Astrocyte of the cerebellum (primary cell): ENCODE measurements around the gene BCKDK.
"Not testable (repeated sequence)": the region's sequence is repeated elsewhere in the genome, so short reads cannot be mapped to it uniquely, and the experiment has no call there.

Experiments used
- DNase-seq: peaks from one replicate; pipeline ENCODE4 v3.0.0-alpha.2; 2011; ENCODE audit warnings: low read depth
- H3K4me3 ChIP-seq: 2 replicates; pipeline ENCODE4 v1.5.1; 2011; ENCODE audit warnings: mild to moderate bottlenecking, low read depth, low read length, moderate library complexity
- in situ Hi-C: cut with HindIII; loops from 2 replicates; pipeline ENCODE4 v1.10.0; 2017; ENCODE audit warnings: low sequenced_read_pairs
- TF ChIP-seq, protein P1 (sequence below): IDR thresholded peaks from 2 replicates; pipeline ENCODE4 v1.5.1; 2012; ENCODE audit warnings: low read length, low read depth, moderate library complexity, mild to moderate bottlenecking; ENCODE audit errors: missing control alignments

The BCKDK gene

DNA sequence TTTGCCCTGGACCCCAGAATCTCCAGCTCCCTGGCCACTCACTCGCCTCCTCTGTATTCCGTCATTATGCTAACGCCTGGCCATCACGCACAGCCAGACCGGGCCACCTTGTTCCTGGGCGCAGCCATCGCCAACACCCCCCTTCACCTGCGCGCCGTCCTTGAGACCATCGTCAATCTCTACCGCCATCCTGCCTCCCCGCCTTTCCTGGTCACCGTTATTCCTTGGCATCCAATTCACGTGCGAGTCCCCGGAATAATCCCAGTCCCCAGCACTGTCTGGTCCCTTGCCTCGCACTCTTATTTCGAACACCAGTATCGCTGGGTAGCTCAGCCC, 14.1 kb upstream of the BCKDK start:
- H3K4me3 ChIP-seq = peak overlapping the region; percentile 90
- TF ChIP-seq, protein P1, sequence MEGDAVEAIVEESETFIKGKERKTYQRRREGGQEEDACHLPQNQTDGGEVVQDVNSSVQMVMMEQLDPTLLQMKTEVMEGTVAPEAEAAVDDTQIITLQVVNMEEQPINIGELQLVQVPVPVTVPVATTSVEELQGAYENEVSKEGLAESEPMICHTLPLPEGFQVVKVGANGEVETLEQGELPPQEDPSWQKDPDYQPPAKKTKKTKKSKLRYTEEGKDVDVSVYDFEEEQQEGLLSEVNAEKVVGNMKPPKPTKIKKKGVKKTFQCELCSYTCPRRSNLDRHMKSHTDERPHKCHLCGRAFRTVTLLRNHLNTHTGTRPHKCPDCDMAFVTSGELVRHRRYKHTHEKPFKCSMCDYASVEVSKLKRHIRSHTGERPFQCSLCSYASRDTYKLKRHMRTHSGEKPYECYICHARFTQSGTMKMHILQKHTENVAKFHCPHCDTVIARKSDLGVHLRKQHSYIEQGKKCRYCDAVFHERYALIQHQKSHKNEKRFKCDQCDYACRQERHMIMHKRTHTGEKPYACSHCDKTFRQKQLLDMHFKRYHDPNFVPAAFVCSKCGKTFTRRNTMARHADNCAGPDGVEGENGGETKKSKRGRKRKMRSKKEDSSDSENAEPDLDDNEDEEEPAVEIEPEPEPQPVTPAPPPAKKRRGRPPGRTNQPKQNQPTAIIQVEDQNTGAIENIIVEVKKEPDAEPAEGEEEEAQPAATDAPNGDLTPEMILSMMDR = no peak
- no peak for DNase-seq
- in situ Hi-C loops = no loop called here

DNA sequence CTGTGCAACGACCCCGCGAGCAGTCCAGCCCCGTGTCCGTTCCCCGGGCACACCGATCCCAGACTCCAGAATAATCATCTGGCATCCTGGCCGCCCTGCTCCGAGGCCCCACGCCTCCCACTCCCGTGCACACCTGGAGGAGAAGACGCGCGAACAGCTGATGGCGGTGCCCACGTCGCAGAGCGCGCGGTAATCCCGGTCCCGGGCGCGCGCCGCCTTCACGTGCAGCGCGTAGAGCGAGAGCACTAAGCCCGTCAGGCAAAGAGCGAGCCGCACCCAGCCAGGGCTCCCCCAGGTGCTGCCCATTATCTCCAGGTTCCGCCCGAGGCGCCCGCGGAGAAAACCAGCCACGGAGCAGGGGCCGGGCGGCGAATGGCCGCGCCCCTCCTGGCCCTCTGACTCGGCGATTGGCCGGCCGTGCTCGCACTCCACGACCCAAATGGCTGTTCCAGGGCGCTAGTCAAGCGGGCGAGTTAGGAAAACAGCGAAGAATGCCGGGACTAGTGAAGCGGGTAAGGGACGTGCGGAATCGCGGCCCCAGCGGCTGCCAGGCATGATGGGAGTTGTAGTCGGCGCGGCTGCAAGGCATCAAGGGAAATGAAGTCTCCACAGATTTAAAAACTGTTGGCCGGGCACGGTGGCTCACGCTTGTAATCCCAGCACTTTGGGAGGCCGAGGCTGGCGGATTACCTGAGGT, 13.6 kb upstream of the BCKDK start, which contains the start of gene VKORC1:
VKORC1 (minus strand) TSS at position 374 of the 697 bp plus-strand sequence; CDS start at position 306, 68 bp downstream.
- in situ Hi-C loops = no loop called here
- H3K4me3 ChIP-seq = peak within 1 kb of the TSS; percentile 90
- peak; percentile 96 for DNase-seq
- TF ChIP-seq, protein P1 = no peak

DNA sequence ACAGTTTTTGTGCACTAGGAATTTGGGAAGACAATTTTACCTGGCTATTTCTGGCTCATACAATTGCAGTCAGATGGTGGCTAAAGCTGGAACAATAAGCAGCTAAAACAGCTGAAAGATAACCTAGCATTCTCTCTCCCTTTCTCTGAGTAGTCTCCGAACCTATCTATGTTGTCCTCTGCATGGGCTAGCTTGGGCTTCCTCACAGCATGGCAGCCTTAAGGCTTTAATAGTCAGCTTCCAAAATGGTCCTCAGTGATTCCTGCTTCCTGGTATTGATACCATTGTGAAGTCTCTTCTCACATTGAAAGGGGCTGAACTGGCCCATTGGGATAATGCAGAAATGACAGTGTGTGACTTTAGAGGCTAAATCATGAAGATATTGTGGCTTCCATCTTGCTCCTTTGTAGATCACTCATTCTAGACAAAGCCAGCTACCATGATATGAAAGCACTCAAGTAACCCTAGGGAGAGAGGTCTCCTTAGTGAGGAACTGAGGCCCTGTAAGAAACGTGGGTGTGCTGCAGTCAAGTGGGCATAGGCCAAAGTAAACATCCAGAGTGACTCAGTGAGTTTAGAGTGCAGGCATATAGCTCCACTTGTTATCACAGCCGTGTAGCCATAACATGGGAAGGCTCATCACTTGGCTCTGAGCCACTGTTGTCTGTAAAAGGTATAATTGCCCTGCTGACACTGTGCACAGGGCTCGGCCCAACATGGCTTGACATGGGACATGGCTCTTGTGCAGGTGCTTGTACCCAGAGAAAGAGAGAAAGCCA, 8.1 kb upstream of the BCKDK start:
- in situ Hi-C loops = no loop called here
- DNase-seq = no peak
- TF ChIP-seq, protein P1 = no peak
- H3K4me3 ChIP-seq = no peak overlapping the region

DNA sequence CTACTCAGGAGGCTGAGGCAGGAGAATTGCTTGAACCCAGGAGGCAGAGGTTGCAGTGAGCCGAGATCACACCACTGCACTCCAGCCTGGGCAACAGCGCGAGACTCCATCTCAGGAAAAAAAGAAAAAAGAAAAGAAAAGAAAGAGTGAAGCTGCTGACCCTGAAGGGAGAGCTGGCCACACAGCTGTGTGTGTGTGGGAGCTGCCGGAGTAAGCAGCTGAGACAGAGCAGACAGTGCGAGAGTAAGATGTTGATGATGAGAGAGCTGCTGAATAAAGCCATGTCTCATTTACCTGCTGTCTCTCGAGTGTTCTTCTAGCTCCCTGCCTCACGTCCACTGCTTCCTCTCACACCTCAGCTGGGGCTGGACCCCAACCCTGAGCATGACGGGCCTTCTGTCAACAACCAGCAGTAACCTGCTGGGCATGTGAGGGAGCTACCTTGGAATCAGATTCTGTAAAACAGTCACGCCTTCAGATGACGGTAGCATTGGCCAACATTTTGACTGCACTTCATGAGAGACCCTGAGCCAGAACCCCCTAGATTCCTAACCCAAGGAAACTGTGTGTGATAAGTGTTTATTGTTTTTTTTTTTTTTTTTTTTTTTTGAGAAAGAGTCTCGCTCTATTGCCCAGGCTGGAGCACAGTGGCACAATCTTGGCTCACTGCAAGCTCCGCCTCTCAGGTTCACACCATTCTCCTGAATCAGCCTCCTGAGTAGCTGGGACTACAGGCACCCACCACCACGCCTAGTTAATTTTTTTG, 7.1 kb upstream of the BCKDK start:
- DNase-seq, in situ Hi-C loops, H3K4me3 ChIP-seq: not testable (repeated sequence)

DNA sequence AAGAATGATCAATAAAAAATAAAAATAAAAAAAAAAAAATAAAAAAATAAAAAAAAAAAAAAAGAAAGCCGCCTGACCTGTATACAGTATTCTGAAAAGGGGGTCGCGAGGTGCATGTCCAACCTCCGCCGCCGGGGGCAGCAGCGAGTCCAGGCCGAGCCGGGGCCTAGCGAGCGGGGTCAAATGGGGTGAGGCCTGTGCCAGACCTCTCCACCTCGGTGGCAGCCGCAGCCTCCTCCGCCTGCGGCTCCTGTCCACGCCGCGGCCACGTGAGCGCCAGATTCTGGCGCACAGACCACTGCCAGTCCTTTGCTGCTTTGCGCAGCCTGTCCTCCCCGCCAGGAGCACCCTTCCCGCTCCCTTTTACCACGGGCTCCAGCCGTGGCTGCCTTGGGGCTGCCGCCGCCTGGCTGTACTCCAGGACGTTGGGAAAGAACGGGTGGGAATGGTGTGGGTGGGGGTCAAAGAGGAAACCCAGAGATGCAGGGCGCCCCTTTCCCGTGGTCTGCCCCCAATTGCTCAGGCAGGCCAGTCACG, 2.4 kb upstream of the BCKDK start:
- no peak overlapping the region for H3K4me3 ChIP-seq
- TF ChIP-seq, protein P1 = peak; percentile 80
- DNase-seq = no peak
- in situ Hi-C loops = no loop called here

DNA sequence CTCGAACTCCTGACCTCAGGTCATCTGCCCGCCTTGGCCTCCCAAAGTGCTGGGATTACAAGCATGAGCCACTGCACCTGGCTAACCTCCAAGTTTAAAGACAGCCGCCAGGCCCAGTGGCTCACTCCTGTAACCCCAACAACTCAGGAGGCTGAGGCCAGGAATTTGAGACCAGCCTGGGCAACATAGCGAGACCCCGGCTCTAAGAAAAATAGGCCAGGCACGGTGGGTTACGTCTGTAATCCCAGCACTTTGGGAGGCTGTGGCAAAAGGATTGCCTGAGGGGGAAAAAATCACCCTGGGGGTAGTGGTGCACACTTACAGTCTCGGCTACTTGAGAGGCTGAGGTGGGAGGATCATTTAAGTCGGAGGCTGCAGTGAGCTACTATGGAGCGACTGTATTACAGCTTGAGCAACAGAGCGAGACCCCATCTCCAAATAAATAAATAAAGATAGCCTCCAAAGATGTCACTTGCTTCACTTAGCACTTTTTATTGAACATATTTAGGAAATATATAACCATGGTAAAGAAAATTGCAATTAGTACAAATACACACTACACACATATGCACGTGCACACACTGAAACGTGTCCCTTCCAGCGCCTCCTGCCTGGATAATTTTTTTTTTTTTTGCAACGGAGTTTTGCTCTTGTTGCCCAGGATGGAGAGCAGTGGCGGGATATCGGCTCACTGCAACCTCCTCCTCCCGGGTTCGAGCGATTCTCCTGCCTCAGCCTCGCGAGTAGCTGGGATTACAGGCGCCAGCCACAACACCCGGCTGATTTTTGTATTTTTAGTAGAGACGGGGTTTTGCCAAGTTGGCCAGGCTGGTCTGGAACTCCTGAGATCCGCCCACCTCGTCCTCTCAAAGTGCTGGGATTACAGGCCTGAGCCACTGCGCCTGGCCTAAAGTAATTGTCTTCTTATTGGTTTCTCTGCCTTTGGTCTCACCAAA, 1.4 kb upstream of the BCKDK start:
- no peak overlapping the region for H3K4me3 ChIP-seq
- DNase-seq = no peak
- TF ChIP-seq, protein P1 = no peak
- in situ Hi-C loops = no loop called here
